Fibroblast of lung (primary cell): ENCODE results near the gene ALDH5A1. TPM values are rescaled to one million over a fixed set of nuclear protein-coding genes. Genes with fewer than 3 reads are reported as not detected.

ENCODE experiments used
- DNase-seq, 2 donors: peaks; one replicate each; pipeline versions ENCODE4 v3.0.0 to v3.0.0-alpha.2; 2010; ENCODE audit warnings: low read depth in 2 of 2
- H2AFZ ChIP-seq: 2 replicates; pipeline ENCODE4 v1.5.1; 2012; ENCODE audit warnings: low read length, control low read depth, inconsistent platforms
- H3K27ac ChIP-seq: 2 replicates; pipeline ENCODE4 v1.5.1; 2011; ENCODE audit warnings: low read length, control low read depth; ENCODE audit not compliant: insufficient read depth
- H3K27me3 ChIP-seq: 2 replicates; pipeline ENCODE4 v1.5.1; 2011; ENCODE audit warnings: mild to moderate bottlenecking, low read length; ENCODE audit not compliant: control insufficient read depth, insufficient read depth
- H3K36me3 ChIP-seq: 2 replicates; pipeline ENCODE4 v1.5.1; 2011; ENCODE audit warnings: low read length; ENCODE audit not compliant: control insufficient read depth, insufficient read depth
- H3K4me1 ChIP-seq: 2 replicates; pipeline ENCODE4 v1.5.1; 2011; ENCODE audit warnings: low read length; ENCODE audit not compliant: control insufficient read depth, insufficient read depth; ENCODE audit errors: extremely low read depth
- H3K4me2 ChIP-seq: 2 replicates; pipeline ENCODE4 v1.5.1; 2011; ENCODE audit warnings: low read length, control low read depth; ENCODE audit not compliant: insufficient read depth; ENCODE audit errors: extremely low read depth
- H3K4me3 ChIP-seq, 4 experiments: fragments of 200-600 bp in 1 of 4; sonication (generic) in 1 of 4; replicated peaks in 1 of 4; 2 replicates each; pipeline ENCODE4 v1.5.1; 2011 to 2016; ENCODE audit warnings: low read length in 4 of 4, low read depth in 3 of 4, mild to moderate bottlenecking in 3 of 4, control low read depth in 2 of 4, inconsistent platforms in 1 of 4, mixed read lengths in 1 of 4; ENCODE audit not compliant: insufficient read depth in 1 of 4; ENCODE audit errors: control extremely low read depth in 1 of 4
- H3K79me2 ChIP-seq: 2 replicates; pipeline ENCODE4 v1.5.1; 2012; ENCODE audit warnings: mild to moderate bottlenecking, low read length, inconsistent platforms; ENCODE audit not compliant: control insufficient read depth, insufficient read depth
- H3K9ac ChIP-seq: 2 replicates; pipeline ENCODE4 v1.5.1; 2011; ENCODE audit warnings: mild to moderate bottlenecking, low read length, control low read depth; ENCODE audit not compliant: insufficient read depth
- H3K9me3 ChIP-seq: 2 replicates; pipeline ENCODE4 v1.5.1; 2012; ENCODE audit warnings: low read depth, low read length; ENCODE audit not compliant: control insufficient read depth, insufficient read depth
- H4K20me1 ChIP-seq: 2 replicates; pipeline ENCODE4 v1.5.1; 2011; ENCODE audit warnings: low read length; ENCODE audit not compliant: control insufficient read depth, insufficient read depth; ENCODE audit errors: extremely low read depth
- EZH2 ChIP-seq: IDR thresholded peaks from 2 replicates; pipeline ENCODE4 v1.5.1; 2012; ENCODE audit warnings: low read length, control low read depth, mild to moderate bottlenecking; ENCODE audit errors: missing control alignments
- polyA plus RNA-seq, 2 donors: library from polyadenylated mRNA; depleted of rRNA in 1 of 2; stranded (reverse) in 1 of 2; unstranded in 1 of 2; fragments of >200 nt; gene quantifications; 2 replicates each; pipeline ENCODE4 v1.2.1, GENCODE V29; 2011 to 2012; ENCODE audit warnings: missing spikeins in 1 of 2
- total RNA-seq: library from RNA; depleted of rRNA; stranded (reverse); fragments of >200 nt; gene quantifications from 2 replicates; pipeline ENCODE4 v1.2.1, GENCODE V29; 2014
- TF ChIP-seq, protein P1 (sequence below), 2 donors: IDR thresholded peaks in 1 of 2; conservative IDR thresholded peaks in 1 of 2; 1 replicate in 1 of 2; 2 replicates in 1 of 2; pipeline ENCODE4 v1.5.1; 2011 to 2012; ENCODE audit warnings: low read length in 2 of 2, control low read depth in 1 of 2, inconsistent platforms in 1 of 2, low read depth in 1 of 2, mild to moderate bottlenecking in 1 of 2

ALDH5A1 gene
- total and polyA plus RNA-seq, 2 donors (not counting 1 experiment from before 2014, with no cell fraction given), result 0.23 to 0.33 TPM

DNA sequence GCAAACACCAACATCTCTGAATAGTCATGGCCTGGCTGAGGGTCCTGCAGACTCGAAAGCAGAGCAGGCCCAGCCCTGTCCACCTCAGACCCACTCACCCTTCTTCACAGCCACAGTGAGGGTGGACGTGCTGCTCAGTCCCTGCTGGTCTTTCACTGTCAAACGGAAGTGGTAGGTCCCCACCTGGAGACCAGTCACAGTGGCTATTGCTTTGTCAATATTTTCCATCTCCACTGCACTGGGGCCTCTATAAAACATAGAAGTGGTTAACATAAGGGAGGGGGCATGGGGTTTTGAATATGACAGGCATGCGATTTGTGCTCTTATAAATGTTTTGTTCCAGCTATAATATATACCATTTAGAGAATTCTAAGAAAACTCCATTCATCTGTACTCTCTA, 73.9 kb downstream of the ALDH5A1 start:
- H3K27me3 ChIP-seq, result peaks cover 6% of the 10 kb centered on the region
- no peak for TF ChIP-seq EZH2
- TF ChIP-seq, protein P1, sequence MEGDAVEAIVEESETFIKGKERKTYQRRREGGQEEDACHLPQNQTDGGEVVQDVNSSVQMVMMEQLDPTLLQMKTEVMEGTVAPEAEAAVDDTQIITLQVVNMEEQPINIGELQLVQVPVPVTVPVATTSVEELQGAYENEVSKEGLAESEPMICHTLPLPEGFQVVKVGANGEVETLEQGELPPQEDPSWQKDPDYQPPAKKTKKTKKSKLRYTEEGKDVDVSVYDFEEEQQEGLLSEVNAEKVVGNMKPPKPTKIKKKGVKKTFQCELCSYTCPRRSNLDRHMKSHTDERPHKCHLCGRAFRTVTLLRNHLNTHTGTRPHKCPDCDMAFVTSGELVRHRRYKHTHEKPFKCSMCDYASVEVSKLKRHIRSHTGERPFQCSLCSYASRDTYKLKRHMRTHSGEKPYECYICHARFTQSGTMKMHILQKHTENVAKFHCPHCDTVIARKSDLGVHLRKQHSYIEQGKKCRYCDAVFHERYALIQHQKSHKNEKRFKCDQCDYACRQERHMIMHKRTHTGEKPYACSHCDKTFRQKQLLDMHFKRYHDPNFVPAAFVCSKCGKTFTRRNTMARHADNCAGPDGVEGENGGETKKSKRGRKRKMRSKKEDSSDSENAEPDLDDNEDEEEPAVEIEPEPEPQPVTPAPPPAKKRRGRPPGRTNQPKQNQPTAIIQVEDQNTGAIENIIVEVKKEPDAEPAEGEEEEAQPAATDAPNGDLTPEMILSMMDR (conservative IDR thresholded peaks at IDR 0.05 in 1 of 2, IDR thresholded peaks at IDR 0.05 in 1 of 2; ENCODE audit: low read depth in 1 of 2, low read length in 2 of 2), result no peak
- H3K4me3 ChIP-seq, result no peak overlapping the region
- no peaks in the 10 kb centered on the region for H3K79me2 ChIP-seq
- no peak overlapping the region for H3K4me2 ChIP-seq
- H3K9me3 ChIP-seq, result no peaks in the 10 kb centered on the region
- no peak overlapping the region for H3K27ac ChIP-seq
- no peaks in the 10 kb centered on the region for H3K36me3 ChIP-seq
- H3K4me1 ChIP-seq, result no peaks in the 10 kb centered on the region
- no peaks in the 10 kb centered on the region for H4K20me1 ChIP-seq
- no peak overlapping the region for H2AFZ ChIP-seq
- no peak overlapping the region for H3K9ac ChIP-seq
- DNase-seq, result no peak

DNA sequence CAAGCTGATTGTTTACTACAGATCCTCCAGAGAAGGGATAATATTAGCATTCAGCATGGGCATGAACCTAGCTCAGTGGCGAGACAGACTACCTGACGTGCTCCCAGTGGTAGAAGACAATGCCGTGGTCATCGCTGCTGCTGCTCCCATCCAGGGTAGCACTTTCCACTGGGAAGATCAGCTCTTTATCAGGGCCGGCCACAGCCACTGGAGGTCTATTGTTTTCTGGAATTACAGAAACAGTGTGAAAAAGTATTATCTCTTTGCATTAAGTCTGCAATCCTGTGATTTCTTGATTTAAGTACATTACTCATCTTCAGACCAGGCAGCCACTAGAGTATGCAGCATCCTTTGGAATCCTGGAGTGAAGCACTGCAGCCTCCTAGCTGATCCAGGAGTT, 75.0 kb downstream of the ALDH5A1 start:
- Histone ChIP-seq H3K36me3 (no peaks in the 10 kb centered on the region), H3K4me1 (no peaks in the 10 kb centered on the region), H3K4me2 (no peak overlapping the region), H3K27me3 (peaks cover 6% of the 10 kb centered on the region), H3K4me3 (no peak overlapping the region), H3K9me3 (no peaks in the 10 kb centered on the region), H3K79me2 (no peaks in the 10 kb centered on the region), H2AFZ (no peak overlapping the region), H3K27ac (no peak overlapping the region), H4K20me1 (no peaks in the 10 kb centered on the region), H3K9ac (no peak overlapping the region)
- TF ChIP-seq, protein P1 (conservative IDR thresholded peaks at IDR 0.05 in 1 of 2, IDR thresholded peaks at IDR 0.05 in 1 of 2; ENCODE audit: low read depth in 1 of 2, low read length in 2 of 2), result no peak
- TF ChIP-seq EZH2, result no peak
- no peak for DNase-seq

DNA sequence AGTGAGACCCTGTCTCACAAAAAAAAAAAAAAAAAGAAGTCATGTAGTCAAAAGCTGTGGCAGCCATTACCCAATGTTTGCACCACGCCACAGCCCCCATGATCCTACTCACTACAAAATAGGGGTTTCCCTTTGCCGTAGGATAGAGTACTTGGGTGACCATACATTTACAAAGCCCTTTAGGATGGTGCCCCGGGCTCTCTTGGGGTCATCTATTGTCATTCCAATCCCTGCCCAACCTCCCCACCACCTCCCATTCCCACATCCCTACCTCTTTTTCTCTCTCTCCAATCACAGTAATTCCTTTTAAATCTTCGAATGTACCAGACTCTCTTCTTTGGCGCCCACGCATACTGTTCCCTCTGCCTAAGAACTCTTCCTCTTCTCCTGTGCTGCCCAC, 76.6 kb downstream of the ALDH5A1 start:
- Histone ChIP-seq H3K9me3 (no peaks in the 10 kb centered on the region), H3K79me2 (no peaks in the 10 kb centered on the region), H2AFZ (no peak overlapping the region)

More for the DNA sequence above, 76.6 kb downstream of the ALDH5A1 start:
- TF ChIP-seq EZH2, result no peak
- TF ChIP-seq, protein P1 (conservative IDR thresholded peaks at IDR 0.05 in 1 of 2, IDR thresholded peaks at IDR 0.05 in 1 of 2; ENCODE audit: low read depth in 1 of 2, low read length in 2 of 2), result no peak
- no peak overlapping the region for H3K4me2 ChIP-seq
- no peak overlapping the region for H3K9ac ChIP-seq
- H3K27ac ChIP-seq, result no peak overlapping the region
- no peaks in the 10 kb centered on the region for H4K20me1 ChIP-seq
- no peak overlapping the region for H3K4me3 ChIP-seq
- no peaks in the 10 kb centered on the region for H3K36me3 ChIP-seq
- peaks cover 6% of the 10 kb centered on the region for H3K27me3 ChIP-seq
- H3K4me1 ChIP-seq, result no peaks in the 10 kb centered on the region
- DNase-seq, result no peak
